22Rv1 (cell line): ENCODE measurements around the gene CHEK1.

Source experiments
- H3K27ac ChIP-seq: fragments of 450-650 bp; 2 replicates; pipeline ENCODE4 v1.5.1; 2017
- CTCF ChIP-seq: fragments of 450-650 bp; IDR thresholded peaks from 2 replicates; pipeline ENCODE4 v1.5.1; 2017; ENCODE audit warnings: mild to moderate bottlenecking
- ZFX ChIP-seq: fragments of 450-650 bp; IDR thresholded peaks from 2 replicates; pipeline ENCODE4 v1.6.1; 2017; ENCODE audit warnings: antibody characterized with exemption, borderline replicate concordance

Gene CHEK1

GRCh38 chr11:125605417-125605816 lies 19.5 kb upstream of the CHEK1 start:
- TF ChIP-seq ZFX = no peak
- no peak for TF ChIP-seq CTCF
- H3K27ac ChIP-seq = no peak overlapping the region

GRCh38 chr11:125609545-125609944 lies 15.4 kb upstream of the CHEK1 start:
- TF ChIP-seq CTCF (no peak), ZFX (no peak)
- H3K27ac ChIP-seq = no peak overlapping the region

- TF ChIP-seq ZFX = no peak
- H3K27ac ChIP-seq = no peak overlapping the region
Observed at GRCh38 chr11:125618383-125618782, 6.6 kb upstream of the CHEK1 start.

GRCh38 chr11:125621995-125622394 lies 3.0 kb upstream of the CHEK1 start:
- TF ChIP-seq ZFX (no peak), CTCF (no peak)
- H3K27ac ChIP-seq = 0 out of 2 replicates have a peak overlapping the region, but pooled peaks have one; percentile 22

- peak overlapping the region; percentile 35 for H3K27ac ChIP-seq
- TF ChIP-seq CTCF = no peak
- TF ChIP-seq ZFX = no peak
Observed at GRCh38 chr11:125623064-125623463, 1.9 kb upstream of the CHEK1 start.

GRCh38 chr11:125625225-125625629 lies 264 bp downstream of the CHEK1 start:
- H3K27ac ChIP-seq = peak overlapping the region; percentile 97
- TF ChIP-seq CTCF (no peak), ZFX (no peak)

GRCh38 chr11:125625630-125626287 lies 796 bp downstream of the CHEK1 start:
- H3K27ac ChIP-seq = peak overlapping the region; percentile 97
- TF ChIP-seq ZFX = no peak
- TF ChIP-seq CTCF = no peak

GRCh38 chr11:125626288-125626950 lies 1.5 kb downstream of the CHEK1 start:
- TF ChIP-seq ZFX (no peak), CTCF (peak; percentile 66)

More at GRCh38 chr11:125626288-125626950, 1.5 kb downstream of the CHEK1 start:
- peak overlapping the region; percentile 97 for H3K27ac ChIP-seq
